Measurements from ENCODE around the gene MARCO. TPM values are rescaled to one million over a fixed set of nuclear protein-coding genes. Genes with fewer than 3 reads are reported as not detected.

The MARCO gene
- total RNA-seq, 2 experiments from 2014 or later = not detected

- no peak for ATAC-seq
- intact Hi-C loops (cut with micrococcal nuclease) = no loop called here
- H3K27ac Mint-ChIP-seq = no peak overlapping the region
- TF ChIP-seq, protein P1, sequence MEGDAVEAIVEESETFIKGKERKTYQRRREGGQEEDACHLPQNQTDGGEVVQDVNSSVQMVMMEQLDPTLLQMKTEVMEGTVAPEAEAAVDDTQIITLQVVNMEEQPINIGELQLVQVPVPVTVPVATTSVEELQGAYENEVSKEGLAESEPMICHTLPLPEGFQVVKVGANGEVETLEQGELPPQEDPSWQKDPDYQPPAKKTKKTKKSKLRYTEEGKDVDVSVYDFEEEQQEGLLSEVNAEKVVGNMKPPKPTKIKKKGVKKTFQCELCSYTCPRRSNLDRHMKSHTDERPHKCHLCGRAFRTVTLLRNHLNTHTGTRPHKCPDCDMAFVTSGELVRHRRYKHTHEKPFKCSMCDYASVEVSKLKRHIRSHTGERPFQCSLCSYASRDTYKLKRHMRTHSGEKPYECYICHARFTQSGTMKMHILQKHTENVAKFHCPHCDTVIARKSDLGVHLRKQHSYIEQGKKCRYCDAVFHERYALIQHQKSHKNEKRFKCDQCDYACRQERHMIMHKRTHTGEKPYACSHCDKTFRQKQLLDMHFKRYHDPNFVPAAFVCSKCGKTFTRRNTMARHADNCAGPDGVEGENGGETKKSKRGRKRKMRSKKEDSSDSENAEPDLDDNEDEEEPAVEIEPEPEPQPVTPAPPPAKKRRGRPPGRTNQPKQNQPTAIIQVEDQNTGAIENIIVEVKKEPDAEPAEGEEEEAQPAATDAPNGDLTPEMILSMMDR (IDR thresholded peaks at IDR 0.05) = no peak
- DNase-seq = no peak
- CTCF ChIA-PET = no interaction called here
- H3K27me3 Mint-ChIP-seq = no peaks in the 10 kb centered on the region
- H3K4me1 Mint-ChIP-seq (ENCODE audit: low read depth) = no peaks in the 10 kb centered on the region
- no peaks in the 10 kb centered on the region for H3K36me3 Mint-ChIP-seq (ENCODE audit: low read depth)
- POLR2A ChIA-PET = no interaction called here
- H3K4me3 Mint-ChIP-seq = no peak overlapping the region
- no peaks in the 10 kb centered on the region for H3K9me3 Mint-ChIP-seq
These were observed 98.7 kb downstream of the MARCO start for GRCh38 chr2:119040730-119041129.

Other genes starting within 250 kb of the MARCO start
- gene EN1, start 94.5 kb upstream of the MARCO start, total RNA-seq = not detected
- gene C1QL2, start 216.6 kb downstream of the MARCO start, total RNA-seq = not detected

Measured in activated CD8-positive, alpha-beta T cell treated with anti-CD3 and anti-CD28 coated beads for 36 hours (primary cell).